Prostate gland (tissue), 2 donors: ENCODE measurements around the gene BEND6. TPM values are rescaled to one million over a fixed set of nuclear protein-coding genes. Genes with fewer than 3 reads are reported as not detected.

ENCODE experiments used
- DNase-seq: peaks from one replicate; pipeline ENCODE4 v3.0.0-alpha.2; 2019; ENCODE audit warnings: low spot score
- H3K27ac ChIP-seq, 2 donors: fragments of 200-600 bp; sonication (generic); 2 replicates each; pipeline ENCODE4 v1.5.1; 2017 to 2019
- H3K27me3 ChIP-seq: fragments of 200-600 bp; sonication (generic); replicated peaks from 2 replicates; pipeline ENCODE4 v1.5.1; 2019; ENCODE audit not compliant: insufficient read depth
- H3K36me3 ChIP-seq, 2 donors: fragments of 200-600 bp; sonication (generic); 1 replicate in 1 of 2; 2 replicates in 1 of 2; pipeline versions ENCODE4 v1.5.1 to v1.8.1; 2017 to 2019
- H3K4me1 ChIP-seq: fragments of 200-600 bp; sonication (generic); replicated peaks from 2 replicates; pipeline ENCODE4 v1.5.1; 2019
- H3K4me3 ChIP-seq, 2 donors: fragments of 200-600 bp; sonication (generic); 2 replicates each; pipeline ENCODE4 v1.5.1; 2017 to 2019
- H3K9me3 ChIP-seq: fragments of 200-600 bp; sonication (generic); 2 replicates; pipeline ENCODE4 v1.5.1; 2017
- POLR2A ChIP-seq: fragments of 450-650 bp; IDR thresholded peaks from one replicate; pipeline ENCODE4 v1.6.1; 2016; ENCODE audit warnings: antibody characterized with exemption, mild to moderate bottlenecking
- POLR2AphosphoS5 ChIP-seq: sonication (generic); formaldehyde crosslinking; IDR thresholded peaks from one replicate; pipeline ENCODE4 v1.6.1; 2017; ENCODE audit warnings: antibody characterized with exemption
- WGBS: methylation state at CpG from one replicate; pipeline ENCODE4 v1.1.5; 2018; 5-methylcytosine and 5-hydroxymethylcytosine counted together
- intact Hi-C: fragments of 100-400 bp; cut with DNase I; formaldehyde crosslinking; loops from one replicate; pipeline ENCODE4 v1.14.2; 2022
- total RNA-seq, 2 donors: library from RNA; depleted of rRNA; stranded (reverse); fragments of >200 nt; gene quantifications; one replicate each; pipeline ENCODE4 v1.1.0, GENCODE V29; 2016
- TF ChIP-seq, protein P1 (sequence below), 4 experiments: fragments of 200-600 bp in 2 of 4; fragments of 450-650 bp in 2 of 4; sonication (generic) in 2 of 4; IDR thresholded peaks; 1 replicate in 3 of 4; 2 replicates in 1 of 4; pipeline ENCODE4 v1.5.1; 2016 to 2019; ENCODE audit warnings: antibody characterized with exemption in 4 of 4, mild to moderate bottlenecking in 2 of 4, moderate library complexity in 2 of 4

BEND6 gene
- total RNA-seq, 2 donors from 2014 or later = 0.32 to 3.2 TPM

DNA sequence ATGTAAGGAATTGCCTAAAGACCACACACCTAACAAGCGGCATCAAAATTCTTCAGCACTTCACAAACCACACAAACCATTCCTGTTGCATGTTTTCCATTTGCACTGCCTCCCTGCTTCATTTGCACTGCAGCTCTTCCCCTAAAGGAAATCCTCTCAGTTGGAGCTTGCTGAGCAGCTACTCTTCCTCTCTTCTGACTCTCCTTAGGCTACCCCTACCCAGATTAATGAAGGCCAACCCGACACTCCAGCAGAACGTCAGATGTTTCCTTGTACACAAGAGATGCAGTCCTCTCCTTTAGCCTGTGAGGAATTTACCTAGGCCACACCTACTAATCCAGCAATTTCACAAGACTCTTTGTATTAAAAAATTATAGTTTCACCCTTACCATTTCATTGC lies 8.1 kb downstream of the BEND6 start:
- WGBS = 80% methylated on average over 3 of the region's 3 CpGs
- H3K4me1 ChIP-seq = no peaks in the 10 kb centered on the region
- H3K4me3 ChIP-seq = no peak overlapping the region
- TF ChIP-seq POLR2AphosphoS5 (no peak), POLR2A (no peak)
- TF ChIP-seq, protein P1, sequence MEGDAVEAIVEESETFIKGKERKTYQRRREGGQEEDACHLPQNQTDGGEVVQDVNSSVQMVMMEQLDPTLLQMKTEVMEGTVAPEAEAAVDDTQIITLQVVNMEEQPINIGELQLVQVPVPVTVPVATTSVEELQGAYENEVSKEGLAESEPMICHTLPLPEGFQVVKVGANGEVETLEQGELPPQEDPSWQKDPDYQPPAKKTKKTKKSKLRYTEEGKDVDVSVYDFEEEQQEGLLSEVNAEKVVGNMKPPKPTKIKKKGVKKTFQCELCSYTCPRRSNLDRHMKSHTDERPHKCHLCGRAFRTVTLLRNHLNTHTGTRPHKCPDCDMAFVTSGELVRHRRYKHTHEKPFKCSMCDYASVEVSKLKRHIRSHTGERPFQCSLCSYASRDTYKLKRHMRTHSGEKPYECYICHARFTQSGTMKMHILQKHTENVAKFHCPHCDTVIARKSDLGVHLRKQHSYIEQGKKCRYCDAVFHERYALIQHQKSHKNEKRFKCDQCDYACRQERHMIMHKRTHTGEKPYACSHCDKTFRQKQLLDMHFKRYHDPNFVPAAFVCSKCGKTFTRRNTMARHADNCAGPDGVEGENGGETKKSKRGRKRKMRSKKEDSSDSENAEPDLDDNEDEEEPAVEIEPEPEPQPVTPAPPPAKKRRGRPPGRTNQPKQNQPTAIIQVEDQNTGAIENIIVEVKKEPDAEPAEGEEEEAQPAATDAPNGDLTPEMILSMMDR (IDR thresholded peaks at IDR 0.05) = no peak
- no peaks in the 10 kb centered on the region for H3K9me3 ChIP-seq
- H3K27me3 ChIP-seq = no peaks in the 10 kb centered on the region
- intact Hi-C loops = no loop called here
- no peak overlapping the region for H3K27ac ChIP-seq
- no peak for DNase-seq
- no peaks in the 10 kb centered on the region for H3K36me3 ChIP-seq

DNA sequence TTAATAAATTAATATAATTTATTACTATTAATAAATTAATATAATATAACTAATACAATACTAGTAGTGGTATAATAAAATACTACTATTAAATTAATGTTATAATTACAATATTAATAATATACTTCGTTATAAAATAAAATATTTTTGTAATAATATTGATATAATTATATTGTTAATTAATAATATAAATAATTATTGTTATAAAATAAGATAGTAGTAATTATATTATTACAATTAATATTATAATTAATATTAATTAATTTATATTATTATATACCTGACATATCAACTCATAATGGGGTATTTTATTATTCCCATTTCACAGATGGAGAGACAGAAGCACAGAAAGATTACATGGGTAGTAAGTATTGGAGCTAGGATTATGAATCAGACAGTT lies 8.9 kb downstream of the BEND6 start:
- no peak overlapping the region for H3K27ac ChIP-seq
- no peaks in the 10 kb centered on the region for H3K4me1 ChIP-seq
- TF ChIP-seq POLR2AphosphoS5 (no peak), POLR2A (no peak)
- TF ChIP-seq, protein P1 (IDR thresholded peaks at IDR 0.05) = no peak
- intact Hi-C loops = no loop called here
- no peak for DNase-seq
- H3K4me3 ChIP-seq = no peak overlapping the region
- H3K9me3 ChIP-seq = no peaks in the 10 kb centered on the region
- WGBS = 88% methylated on average over 1 of the region's 1 CpG
- H3K27me3 ChIP-seq = no peaks in the 10 kb centered on the region
- no peaks in the 10 kb centered on the region for H3K36me3 ChIP-seq

DNA sequence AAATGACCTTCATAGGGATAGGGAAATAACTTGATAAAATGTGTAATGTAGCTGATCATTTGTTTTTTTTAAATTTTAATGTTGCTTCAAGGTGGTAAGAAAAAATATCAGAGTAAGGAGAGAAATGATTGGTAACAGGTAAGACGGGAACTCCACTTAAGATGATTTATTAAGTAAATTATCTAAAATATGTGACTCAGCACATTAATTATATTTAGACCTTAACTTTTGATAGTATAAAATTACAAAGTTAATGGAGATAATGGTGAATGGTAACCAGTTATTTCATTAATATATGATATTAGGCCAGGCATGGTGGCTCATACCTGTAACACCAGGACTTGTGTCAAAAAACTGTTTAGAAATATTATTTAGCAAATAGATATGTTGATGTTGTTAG lies 10.2 kb downstream of the BEND6 start:
- no peak for DNase-seq
- intact Hi-C loops = no loop called here
- no peaks in the 10 kb centered on the region for H3K4me1 ChIP-seq
- WGBS = 84% methylated on average over 1 of the region's 1 CpG
- H3K27ac ChIP-seq = no peak overlapping the region
- H3K36me3 ChIP-seq = no peaks in the 10 kb centered on the region
- H3K4me3 ChIP-seq = no peak overlapping the region
- H3K9me3 ChIP-seq = no peaks in the 10 kb centered on the region
- TF ChIP-seq, protein P1 (IDR thresholded peaks at IDR 0.05) = no peak
- TF ChIP-seq POLR2A (no peak), POLR2AphosphoS5 (no peak)
- H3K27me3 ChIP-seq = no peaks in the 10 kb centered on the region

GRCh38 chr6:56970849-56971248 lies 15.9 kb downstream of the BEND6 start:
- intact Hi-C loops = no loop called here
- H3K27ac ChIP-seq = no peak overlapping the region
- DNase-seq = no peak
- 98% methylated on average over 1 of the region's 1 CpG for WGBS
- H3K27me3 ChIP-seq = no peaks in the 10 kb centered on the region
- no peaks in the 10 kb centered on the region for H3K36me3 ChIP-seq
- H3K4me3 ChIP-seq = no peak overlapping the region
- H3K4me1 ChIP-seq = no peaks in the 10 kb centered on the region
- no peaks in the 10 kb centered on the region for H3K9me3 ChIP-seq
- TF ChIP-seq POLR2AphosphoS5 = no peak

DNA sequence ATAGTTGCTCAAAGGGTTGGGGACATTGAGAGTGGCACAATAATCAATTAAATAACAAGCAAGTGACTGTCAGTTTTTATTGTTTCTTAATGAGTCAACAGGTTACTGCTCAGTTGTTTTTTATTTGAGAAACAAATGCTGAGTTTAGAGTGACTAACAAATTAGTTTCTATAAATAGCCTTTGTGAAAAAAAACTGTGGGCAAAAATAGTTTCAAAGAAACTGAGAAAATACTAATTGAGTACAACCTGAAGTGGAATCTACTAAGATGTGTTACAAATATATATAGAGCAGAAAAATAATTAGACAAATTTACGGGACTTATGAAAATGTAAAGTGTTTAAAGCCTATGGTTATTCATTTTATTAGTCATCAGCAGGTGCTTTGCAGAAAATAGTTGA lies 22.3 kb downstream of the BEND6 start:
- intact Hi-C loops = no loop called here
- no peaks in the 10 kb centered on the region for H3K27me3 ChIP-seq
- no peaks in the 10 kb centered on the region for H3K4me1 ChIP-seq
- no peaks in the 10 kb centered on the region for H3K36me3 ChIP-seq
- 96% methylated on average over 1 of the region's 1 CpG for WGBS
- no peak overlapping the region for H3K4me3 ChIP-seq
- no peak for DNase-seq
- no peaks in the 10 kb centered on the region for H3K9me3 ChIP-seq
- no peak overlapping the region for H3K27ac ChIP-seq
- TF ChIP-seq POLR2A (no peak), POLR2AphosphoS5 (no peak)
- TF ChIP-seq, protein P1 (IDR thresholded peaks at IDR 0.05) = no peak
